ENCODE data around the gene METTL24. TPM values are rescaled to one million over a fixed set of nuclear protein-coding genes. Genes with fewer than 3 reads are reported as not detected.

The METTL24 gene
- total RNA-seq, 2 donors from 2014 or later, result 12.1 to 27.6 TPM

DNA sequence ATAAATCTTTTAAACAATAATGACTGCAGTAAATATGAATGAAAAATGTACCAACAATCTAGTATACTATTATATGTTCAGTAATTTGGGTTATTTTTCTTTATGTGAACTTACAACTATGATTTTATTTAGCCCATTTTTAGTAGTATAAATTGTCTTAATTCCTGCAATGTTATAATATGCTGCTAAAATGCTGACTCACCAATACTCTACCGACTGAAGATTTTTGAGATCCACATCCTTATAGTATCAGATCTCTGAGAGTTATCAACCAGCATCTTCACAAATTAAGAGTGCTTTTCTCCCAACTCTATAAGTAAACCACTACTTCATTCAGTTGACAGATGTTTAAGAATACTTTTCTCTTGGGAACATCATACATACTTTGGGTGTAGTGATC, 161.3 kb downstream of the METTL24 start:
- TF ChIP-seq, protein P1, sequence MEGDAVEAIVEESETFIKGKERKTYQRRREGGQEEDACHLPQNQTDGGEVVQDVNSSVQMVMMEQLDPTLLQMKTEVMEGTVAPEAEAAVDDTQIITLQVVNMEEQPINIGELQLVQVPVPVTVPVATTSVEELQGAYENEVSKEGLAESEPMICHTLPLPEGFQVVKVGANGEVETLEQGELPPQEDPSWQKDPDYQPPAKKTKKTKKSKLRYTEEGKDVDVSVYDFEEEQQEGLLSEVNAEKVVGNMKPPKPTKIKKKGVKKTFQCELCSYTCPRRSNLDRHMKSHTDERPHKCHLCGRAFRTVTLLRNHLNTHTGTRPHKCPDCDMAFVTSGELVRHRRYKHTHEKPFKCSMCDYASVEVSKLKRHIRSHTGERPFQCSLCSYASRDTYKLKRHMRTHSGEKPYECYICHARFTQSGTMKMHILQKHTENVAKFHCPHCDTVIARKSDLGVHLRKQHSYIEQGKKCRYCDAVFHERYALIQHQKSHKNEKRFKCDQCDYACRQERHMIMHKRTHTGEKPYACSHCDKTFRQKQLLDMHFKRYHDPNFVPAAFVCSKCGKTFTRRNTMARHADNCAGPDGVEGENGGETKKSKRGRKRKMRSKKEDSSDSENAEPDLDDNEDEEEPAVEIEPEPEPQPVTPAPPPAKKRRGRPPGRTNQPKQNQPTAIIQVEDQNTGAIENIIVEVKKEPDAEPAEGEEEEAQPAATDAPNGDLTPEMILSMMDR (IDR thresholded peaks at IDR 0.05), result no peak
- Histone ChIP-seq H3K4me3 (no peak overlapping the region), H3K27me3 (replicated peaks; ENCODE audit: insufficient read depth) (no peaks in the 10 kb centered on the region), H3K36me3 (peaks cover 6% of the 10 kb centered on the region), H3K9me3 (no peaks in the 10 kb centered on the region), H3K4me1 (ENCODE audit: control insufficient read depth in 1 of 2, low read depth in 2 of 2) (peaks cover 0 to 8% of the 10 kb centered on the region in 2 donors), H3K27ac (no peak overlapping the region)
- DNase-seq (ENCODE audit: low spot score) (no peak), ATAC-seq (ENCODE audit: insufficient number of reproducible peaks, low FRiP score, low read depth) (no peak)

GRCh38 chr6:110195639-110196038, 162.5 kb downstream of the METTL24 start:
- TF ChIP-seq, protein P1 (IDR thresholded peaks at IDR 0.05), result no peak

More at GRCh38 chr6:110195639-110196038, 162.5 kb downstream of the METTL24 start:
- Histone ChIP-seq H3K9me3 (no peaks in the 10 kb centered on the region), H3K4me3 (no peak overlapping the region), H3K27ac (no peak overlapping the region), H3K4me1 (ENCODE audit: control insufficient read depth in 1 of 2, low read depth in 2 of 2) (peaks cover 0 to 2% of the 10 kb centered on the region in 2 donors), H3K36me3 (peaks cover 6% of the 10 kb centered on the region), H3K27me3 (replicated peaks; ENCODE audit: insufficient read depth) (no peaks in the 10 kb centered on the region)
- ATAC-seq (ENCODE audit: insufficient number of reproducible peaks, low FRiP score, low read depth), result no peak
- no peak for DNase-seq (ENCODE audit: low spot score)

Other genes with a start within 250 kb of the METTL24 start
- 10 to 100 TPM in 1 of 2 donors, 1 to 10 TPM in 1; 4.9 to 21.8 TPM for gene WASF1, start 178.7 kb downstream of the METTL24 start, total RNA-seq
- gene CDC40, start 177.9 kb downstream of the METTL24 start, total RNA-seq, result 10 to 100 TPM; 11.2 to 22.2 TPM
- 1 to 10 TPM in 1 of 2 donors, under 1 TPM in 1; 0.68 to 1.6 TPM for gene DDO, start 57.2 kb upstream of the METTL24 start, total RNA-seq
- 1 to 10 TPM in 1 of 2 donors, not detected in 1; 3.8 TPM for gene SLC22A16, start 118.3 kb upstream of the METTL24 start, total RNA-seq